ENCODE measurements around the gene RGL3. TPM values are rescaled to one million over a fixed set of nuclear protein-coding genes. Genes with fewer than 3 reads are reported as not detected.

RGL3 gene
- total and polyA plus RNA-seq, 2 donors (not counting 1 experiment from before 2014, with no cell fraction given), result 0.20 to 4.0 TPM

DNA sequence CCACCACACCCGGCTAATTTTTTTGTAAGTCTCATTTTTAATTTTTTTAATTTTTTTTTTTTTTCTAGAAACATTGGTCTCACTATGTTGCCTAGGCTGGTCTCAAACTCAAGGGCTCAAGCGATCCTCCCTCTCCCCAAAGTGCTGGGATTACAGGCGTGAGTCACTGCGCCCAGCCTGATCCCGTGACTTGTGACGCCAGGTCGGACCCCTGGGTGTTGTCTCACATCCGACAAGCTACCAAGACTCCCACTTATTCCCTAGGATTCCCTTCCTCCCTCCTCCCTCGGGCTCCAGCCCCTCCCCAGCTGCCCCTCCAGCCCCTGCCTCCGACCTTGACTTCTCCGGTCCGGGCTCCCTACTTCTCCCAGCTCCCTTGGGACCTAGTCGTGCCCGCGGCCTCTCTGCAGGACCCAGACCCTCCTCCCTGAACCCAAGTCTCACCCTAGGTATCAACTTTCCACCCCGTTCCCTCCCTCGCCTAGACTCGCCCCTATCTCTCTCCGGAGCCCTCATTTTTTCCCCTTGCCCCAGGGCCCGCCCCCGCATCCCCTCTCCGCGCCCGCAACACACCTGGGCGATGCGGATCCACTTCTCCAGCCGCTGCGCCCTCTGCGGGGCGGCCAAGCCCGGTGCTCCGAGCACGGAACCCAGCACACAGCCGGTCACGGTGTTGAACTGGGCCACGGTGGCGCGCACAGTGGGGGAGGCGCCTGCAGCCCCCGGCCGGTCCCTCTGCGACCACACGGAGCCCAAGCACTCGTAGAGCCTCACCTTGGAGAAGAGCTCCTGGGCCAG lies 13.1 kb downstream of the RGL3 start:
- TF ChIP-seq, protein P1, sequence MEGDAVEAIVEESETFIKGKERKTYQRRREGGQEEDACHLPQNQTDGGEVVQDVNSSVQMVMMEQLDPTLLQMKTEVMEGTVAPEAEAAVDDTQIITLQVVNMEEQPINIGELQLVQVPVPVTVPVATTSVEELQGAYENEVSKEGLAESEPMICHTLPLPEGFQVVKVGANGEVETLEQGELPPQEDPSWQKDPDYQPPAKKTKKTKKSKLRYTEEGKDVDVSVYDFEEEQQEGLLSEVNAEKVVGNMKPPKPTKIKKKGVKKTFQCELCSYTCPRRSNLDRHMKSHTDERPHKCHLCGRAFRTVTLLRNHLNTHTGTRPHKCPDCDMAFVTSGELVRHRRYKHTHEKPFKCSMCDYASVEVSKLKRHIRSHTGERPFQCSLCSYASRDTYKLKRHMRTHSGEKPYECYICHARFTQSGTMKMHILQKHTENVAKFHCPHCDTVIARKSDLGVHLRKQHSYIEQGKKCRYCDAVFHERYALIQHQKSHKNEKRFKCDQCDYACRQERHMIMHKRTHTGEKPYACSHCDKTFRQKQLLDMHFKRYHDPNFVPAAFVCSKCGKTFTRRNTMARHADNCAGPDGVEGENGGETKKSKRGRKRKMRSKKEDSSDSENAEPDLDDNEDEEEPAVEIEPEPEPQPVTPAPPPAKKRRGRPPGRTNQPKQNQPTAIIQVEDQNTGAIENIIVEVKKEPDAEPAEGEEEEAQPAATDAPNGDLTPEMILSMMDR (conservative IDR thresholded peaks at IDR 0.05 in 1 of 2, IDR thresholded peaks at IDR 0.05 in 1 of 2; ENCODE audit: low read depth in 1 of 2, low read length in 2 of 2), result peak; percentile 20 to 30
- TF ChIP-seq EZH2 (IDR thresholded peaks at IDR 0.05; ENCODE audit: low read length, missing control alignments), result no peak
- no peak overlapping the region for H3K9ac ChIP-seq (ENCODE audit: insufficient read depth, low read length)
- no peaks in the 10 kb centered on the region for H3K4me1 ChIP-seq (ENCODE audit: control insufficient read depth, extremely low read depth, insufficient read depth, low read length)
- no peak overlapping the region for H3K4me2 ChIP-seq (ENCODE audit: extremely low read depth, insufficient read depth, low read length)
- DNase-seq (ENCODE audit: low read depth in 2 of 2), result no peak
- H3K79me2 ChIP-seq (ENCODE audit: control insufficient read depth, insufficient read depth, low read length), result no peaks in the 10 kb centered on the region
- no peak overlapping the region for H3K27ac ChIP-seq (ENCODE audit: insufficient read depth, low read length)
- H3K4me3 ChIP-seq (replicated peaks in 1 of 4; ENCODE audit: control extremely low read depth in 1 of 4, insufficient read depth in 1 of 4, low read depth in 3 of 4, low read length in 4 of 4), result no peak overlapping the region
- no peak overlapping the region for H2AFZ ChIP-seq (ENCODE audit: low read length)
- no peaks in the 10 kb centered on the region for H4K20me1 ChIP-seq (ENCODE audit: control insufficient read depth, extremely low read depth, insufficient read depth, low read length)
- H3K36me3 ChIP-seq (ENCODE audit: control insufficient read depth, insufficient read depth, low read length), result no peaks in the 10 kb centered on the region
- no peaks in the 10 kb centered on the region for H3K9me3 ChIP-seq (ENCODE audit: control insufficient read depth, insufficient read depth, low read depth, low read length)
- no peaks in the 10 kb centered on the region for H3K27me3 ChIP-seq (ENCODE audit: control insufficient read depth, insufficient read depth, low read length)

DNA sequence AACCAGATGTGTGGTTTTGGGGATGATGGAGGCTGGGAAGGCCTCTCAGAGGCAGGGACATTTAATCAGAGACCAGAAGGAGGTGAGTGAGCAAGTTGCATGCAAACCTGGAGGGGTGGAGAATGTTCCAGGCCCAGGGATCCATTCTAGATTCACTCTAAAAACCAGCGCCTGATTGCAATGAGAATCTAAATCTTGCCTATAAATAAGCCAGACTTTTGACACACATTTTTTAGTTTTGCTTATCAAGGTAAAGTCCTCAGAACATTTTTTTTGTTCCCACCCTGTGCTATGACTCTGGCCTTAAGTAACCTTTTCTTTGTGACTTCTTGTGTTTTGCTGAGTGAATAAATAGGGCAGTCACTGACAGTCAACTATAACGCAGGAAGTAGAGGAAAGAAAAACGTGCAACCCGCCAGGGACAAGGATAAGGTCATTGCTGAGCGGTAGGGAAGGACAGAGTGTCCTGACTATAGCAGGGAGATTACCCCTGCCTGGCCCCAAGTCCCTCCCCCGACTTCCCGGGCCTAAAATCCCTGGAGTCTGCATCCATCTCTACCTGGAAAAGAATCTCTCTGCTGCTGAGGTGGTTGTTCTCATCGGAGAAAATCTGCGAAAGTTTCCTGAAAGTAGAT lies 14.4 kb downstream of the RGL3 start:
- TF ChIP-seq, protein P1 (conservative IDR thresholded peaks at IDR 0.05 in 1 of 2, IDR thresholded peaks at IDR 0.05 in 1 of 2; ENCODE audit: low read depth in 1 of 2, low read length in 2 of 2), result no peak
- TF ChIP-seq EZH2 (IDR thresholded peaks at IDR 0.05; ENCODE audit: low read length, missing control alignments), result no peak
- no peak overlapping the region for H2AFZ ChIP-seq (ENCODE audit: low read length)
- H3K4me1 ChIP-seq (ENCODE audit: control insufficient read depth, extremely low read depth, insufficient read depth, low read length), result no peaks in the 10 kb centered on the region
- no peaks in the 10 kb centered on the region for H3K36me3 ChIP-seq (ENCODE audit: control insufficient read depth, insufficient read depth, low read length)
- no peaks in the 10 kb centered on the region for H3K79me2 ChIP-seq (ENCODE audit: control insufficient read depth, insufficient read depth, low read length)
- H4K20me1 ChIP-seq (ENCODE audit: control insufficient read depth, extremely low read depth, insufficient read depth, low read length), result no peaks in the 10 kb centered on the region
- no peak overlapping the region for H3K4me2 ChIP-seq (ENCODE audit: extremely low read depth, insufficient read depth, low read length)
- no peaks in the 10 kb centered on the region for H3K27me3 ChIP-seq (ENCODE audit: control insufficient read depth, insufficient read depth, low read length)
- no peak overlapping the region for H3K9ac ChIP-seq (ENCODE audit: insufficient read depth, low read length)
- H3K4me3 ChIP-seq (replicated peaks in 1 of 4; ENCODE audit: control extremely low read depth in 1 of 4, insufficient read depth in 1 of 4, low read depth in 3 of 4, low read length in 4 of 4), result no peak overlapping the region
- no peak overlapping the region for H3K27ac ChIP-seq (ENCODE audit: insufficient read depth, low read length)
- no peak for DNase-seq (ENCODE audit: low read depth in 2 of 2)
- no peaks in the 10 kb centered on the region for H3K9me3 ChIP-seq (ENCODE audit: control insufficient read depth, insufficient read depth, low read depth, low read length)

DNA sequence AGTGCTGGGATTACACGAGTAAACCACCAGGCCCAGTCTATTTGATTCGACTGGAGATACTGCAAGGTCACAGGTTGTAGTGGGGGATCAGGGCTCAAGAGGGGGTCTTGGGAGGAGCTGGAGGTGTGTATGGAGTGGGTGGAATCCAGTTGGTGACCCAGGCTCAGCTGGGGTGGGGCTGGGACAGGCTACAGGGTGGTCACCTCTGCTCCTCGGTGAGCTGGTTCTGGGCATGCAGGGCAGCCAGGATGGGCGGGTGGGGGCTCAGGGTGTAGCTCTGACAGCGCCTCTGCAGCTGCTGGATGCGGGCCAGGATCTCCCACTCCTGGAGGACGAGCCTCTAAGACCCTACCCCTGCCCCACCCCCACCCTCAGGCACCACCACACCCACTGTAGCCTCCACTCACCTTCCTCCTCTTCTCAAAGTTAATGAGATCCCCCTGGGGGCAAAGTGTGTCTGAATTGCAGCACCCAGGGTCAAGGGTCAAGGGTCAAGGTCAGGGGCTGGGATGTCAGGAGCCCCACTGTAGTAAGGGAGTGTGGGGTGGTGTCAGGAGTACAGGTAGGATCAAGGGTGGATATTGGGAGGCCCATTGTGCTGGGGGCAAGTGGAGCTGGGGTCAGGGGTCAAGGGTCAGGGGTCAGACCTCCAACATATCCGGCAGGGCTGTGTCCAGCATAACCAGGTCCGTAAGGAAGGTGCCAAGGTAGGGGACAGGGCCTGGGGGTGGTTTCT lies 17.1 kb downstream of the RGL3 start:
- TF ChIP-seq, protein P1 (conservative IDR thresholded peaks at IDR 0.05 in 1 of 2, IDR thresholded peaks at IDR 0.05 in 1 of 2; ENCODE audit: low read depth in 1 of 2, low read length in 2 of 2), result no peak
- TF ChIP-seq EZH2 (IDR thresholded peaks at IDR 0.05; ENCODE audit: low read length, missing control alignments), result no peak
- Histone ChIP-seq H3K4me2 (ENCODE audit: extremely low read depth, insufficient read depth, low read length) (no peak overlapping the region), H4K20me1 (ENCODE audit: control insufficient read depth, extremely low read depth, insufficient read depth, low read length) (no peaks in the 10 kb centered on the region), H3K36me3 (ENCODE audit: control insufficient read depth, insufficient read depth, low read length) (no peaks in the 10 kb centered on the region), H3K9me3 (ENCODE audit: control insufficient read depth, insufficient read depth, low read depth, low read length) (no peaks in the 10 kb centered on the region), H3K27me3 (ENCODE audit: control insufficient read depth, insufficient read depth, low read length) (no peaks in the 10 kb centered on the region), H3K27ac (ENCODE audit: insufficient read depth, low read length) (no peak overlapping the region), H2AFZ (ENCODE audit: low read length) (no peak overlapping the region), H3K9ac (ENCODE audit: insufficient read depth, low read length) (no peak overlapping the region), H3K79me2 (ENCODE audit: control insufficient read depth, insufficient read depth, low read length) (no peaks in the 10 kb centered on the region), H3K4me3 (replicated peaks in 1 of 4; ENCODE audit: control extremely low read depth in 1 of 4, insufficient read depth in 1 of 4, low read depth in 3 of 4, low read length in 4 of 4) (no peak overlapping the region), H3K4me1 (ENCODE audit: control insufficient read depth, extremely low read depth, insufficient read depth, low read length) (no peaks in the 10 kb centered on the region)
- DNase-seq (ENCODE audit: low read depth in 2 of 2), result no peak
